Activated B cell treated with CpG ODN at 0.5 μM for 24 hours (primary cell): ENCODE data around the gene AOPEP. TPM values are rescaled to one million over a fixed set of nuclear protein-coding genes. Genes with fewer than 3 reads are reported as not detected.

Experiments
- ATAC-seq: fragments of 200-7000 bp; cut with Tn5 transposase; one replicate; pipeline ENCODE4 v1.10.0; 2021; ENCODE audit warnings: low read depth, mild to moderate bottlenecking, moderate library complexity
- CTCF ChIA-PET: fragments of 350-600 bp; sonication (Branson Sonifier 250); formaldehyde crosslinking; loops from one replicate; lab custom pipeline; 2021; ENCODE audit warnings: antibody characterized with exemption; lab: Charles Lee
- POLR2A ChIA-PET: fragments of 350-600 bp; sonication (Branson Sonifier 250); formaldehyde crosslinking; loops from one replicate; lab custom pipeline; 2021; ENCODE audit warnings: antibody characterized with exemption; lab: Charles Lee
- DNase-seq: peaks from one replicate; pipeline ENCODE4 v3.0.0; 2022
- H3K27ac Mint-ChIP-seq: one replicate; pipeline ENCODE4 v1.8.0; 2020; ENCODE audit warnings: mixed read lengths
- H3K27me3 Mint-ChIP-seq: one replicate; pipeline ENCODE4 v1.8.0; 2021; ENCODE audit warnings: mixed read lengths
- H3K36me3 Mint-ChIP-seq: one replicate; pipeline ENCODE4 v1.8.0; 2021; ENCODE audit warnings: low read depth, mixed read lengths
- H3K4me1 Mint-ChIP-seq: one replicate; pipeline ENCODE4 v1.8.0; 2021; ENCODE audit warnings: mixed read lengths
- H3K4me3 Mint-ChIP-seq: one replicate; pipeline ENCODE4 v1.8.0; 2020; ENCODE audit warnings: mild to moderate bottlenecking, mixed read lengths
- H3K9me3 Mint-ChIP-seq: one replicate; pipeline ENCODE4 v1.8.0; 2020; ENCODE audit warnings: mixed read lengths
- CTCF ChIP-seq: fragments of 200-600 bp; IDR thresholded peaks from one replicate; pipeline ENCODE4 v1.8.0; 2022; ENCODE audit warnings: antibody characterized with exemption, mild to moderate bottlenecking
- intact Hi-C: fragments of 100-400 bp; cut with micrococcal nuclease; formaldehyde crosslinking; loops from one replicate; pipeline ENCODE4 v1.15.1; 2024
- total RNA-seq: library from RNA; stranded (reverse); gene quantifications from 2 replicates; pipeline ENCODE4 v1.2.3, GENCODE V29; 2022

AOPEP gene
- total RNA-seq, 1 donor from 2014 or later, result 20.4 TPM

- ATAC-seq, result no peak
- no peaks in the 10 kb centered on the region for H3K27me3 Mint-ChIP-seq
- H3K4me3 Mint-ChIP-seq, result no peak overlapping the region
- intact Hi-C loops, result no loop called here
- no peaks in the 10 kb centered on the region for H3K4me1 Mint-ChIP-seq
- H3K27ac Mint-ChIP-seq, result no peak overlapping the region
- no peak for DNase-seq
- no peaks in the 10 kb centered on the region for H3K9me3 Mint-ChIP-seq
- CTCF ChIA-PET, result interaction anchor here (1.3 kb wide), 1 partner anchor 9 kb away, joined by 5 read pairs; no protein-coding TSS in a partner anchor
- H3K36me3 Mint-ChIP-seq, result no peaks in the 10 kb centered on the region
- POLR2A ChIA-PET, result no interaction called here
- TF ChIP-seq CTCF, result no peak
Measured at GRCh38 chr9:95118596-95118995, 392.1 kb downstream of the AOPEP start.

- H3K27me3 Mint-ChIP-seq, result no peaks in the 10 kb centered on the region
- no peaks in the 10 kb centered on the region for H3K9me3 Mint-ChIP-seq
- H3K4me3 Mint-ChIP-seq, result no peak overlapping the region
- no peak overlapping the region for H3K27ac Mint-ChIP-seq
- no peak for ATAC-seq
- DNase-seq, result no peak
- ChIA-PET POLR2A (interaction anchor here (0.7 kb wide), 1 partner anchor 297 kb away, joined by 3 read pairs; no protein-coding TSS in a partner anchor), CTCF (no interaction called here)
- no peaks in the 10 kb centered on the region for H3K4me1 Mint-ChIP-seq
- TF ChIP-seq CTCF, result no peak
- no peaks in the 10 kb centered on the region for H3K36me3 Mint-ChIP-seq
- intact Hi-C loops, result loop anchor here (10.0 kb wide), 1 partner anchor 566 kb away; the partner anchor contains the start of gene PCAT7
Measured at GRCh38 chr9:95120781-95121370, 394.4 kb downstream of the AOPEP start.

- intact Hi-C loops, result loop anchor here (5.0 to 10.0 kb wide), 2 partner anchors 457 to 570 kb away; partner anchors contain the start of gene PCAT7
- Mint-ChIP-seq H3K27ac (no peak overlapping the region), H3K4me1 (peaks cover 4% of the 10 kb centered on the region), H3K4me3 (no peak overlapping the region), H3K27me3 (no peaks in the 10 kb centered on the region), H3K36me3 (no peaks in the 10 kb centered on the region), H3K9me3 (no peaks in the 10 kb centered on the region)
- ChIA-PET POLR2A (no interaction called here), CTCF (interaction anchor here (9.3 kb wide), 1 partner anchor 444 kb away, joined by 220 read pairs; no protein-coding TSS in a partner anchor)
- DNase-seq (no peak), ATAC-seq (no peak)
- TF ChIP-seq CTCF, result no peak
Measured at GRCh38 chr9:95124582-95125367, 398.3 kb downstream of the AOPEP start.

DNA sequence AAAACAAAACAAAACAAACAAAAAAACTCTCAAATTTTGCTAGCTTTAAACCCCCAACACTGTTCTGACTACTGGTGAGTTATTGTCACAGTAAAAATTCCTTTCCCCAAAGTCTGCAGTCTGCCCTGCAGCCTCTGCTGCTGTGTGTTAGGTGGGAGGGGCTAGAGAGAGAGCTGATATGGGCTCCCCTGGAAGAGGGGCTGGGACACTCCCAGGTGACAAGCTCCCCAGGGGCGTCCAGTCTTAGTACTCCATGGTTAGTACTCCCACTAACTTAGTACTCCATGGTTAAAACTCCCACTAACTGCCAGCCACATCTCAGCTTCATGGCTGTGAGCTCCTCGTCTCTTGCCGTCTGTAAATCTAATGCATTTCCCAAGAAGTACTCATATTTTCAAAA is 399.2 kb downstream of the AOPEP start:
- POLR2A ChIA-PET, result no interaction called here
- CTCF ChIA-PET, result interaction anchor here (1.2 to 9.3 kb wide), 2 partner anchors 97 to 445 kb away, joined by 3 to 220 read pairs; no protein-coding TSS in a partner anchor
- no peak overlapping the region for H3K4me3 Mint-ChIP-seq
- no peaks in the 10 kb centered on the region for H3K27me3 Mint-ChIP-seq
- TF ChIP-seq CTCF, result no peak
- intact Hi-C loops, result loop anchor here (5.0 to 10.0 kb wide), 2 partner anchors 458 to 571 kb away; partner anchors contain the start of gene PCAT7
- H3K4me1 Mint-ChIP-seq, result peaks cover 4% of the 10 kb centered on the region
- no peak for ATAC-seq
- H3K27ac Mint-ChIP-seq, result no peak overlapping the region
- no peak for DNase-seq
- H3K36me3 Mint-ChIP-seq, result no peaks in the 10 kb centered on the region
- H3K9me3 Mint-ChIP-seq, result no peaks in the 10 kb centered on the region

DNA sequence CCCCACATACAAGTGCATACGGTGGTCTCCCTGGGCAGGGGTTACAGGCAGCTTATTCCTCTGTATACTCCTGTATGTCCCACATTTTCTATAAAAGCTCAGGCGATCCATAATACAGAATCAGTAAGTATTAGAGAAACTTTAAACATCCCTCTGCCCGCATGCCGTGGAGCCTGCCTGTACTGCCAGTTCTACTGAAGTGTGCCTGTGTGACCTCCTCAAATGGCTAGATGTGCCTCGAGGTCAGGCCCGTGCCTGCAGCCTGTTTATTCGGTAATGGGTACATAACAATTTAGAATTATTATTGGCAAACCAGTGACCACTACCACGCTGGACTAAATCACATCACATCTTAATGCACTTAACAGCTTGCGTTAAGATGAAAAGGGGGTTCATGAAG is 400.2 kb downstream of the AOPEP start:
- CTCF ChIA-PET, result interaction anchor here (1.0 to 9.3 kb wide), 11 partner anchors 10 to 486 kb away, joined by 3 to 220 read pairs (median 5); no protein-coding TSS in a partner anchor

More for the DNA sequence above, 400.2 kb downstream of the AOPEP start:
- Mint-ChIP-seq H3K27ac (no peak overlapping the region), H3K4me3 (no peak overlapping the region), H3K9me3 (no peaks in the 10 kb centered on the region), H3K27me3 (no peaks in the 10 kb centered on the region), H3K4me1 (peaks cover 4% of the 10 kb centered on the region), H3K36me3 (no peaks in the 10 kb centered on the region)
- DNase-seq, result no peak
- intact Hi-C loops, result loop anchor here (1.0 to 10.0 kb wide), 4 partner anchors 343 to 572 kb away; partner anchors contain the start of gene PCAT7
- POLR2A ChIA-PET, result no interaction called here
- no peak for TF ChIP-seq CTCF
- ATAC-seq, result no peak
